Measurements from ENCODE around the gene LAMA4. TPM values are rescaled to one million over a fixed set of nuclear protein-coding genes. Genes with fewer than 3 reads are reported as not detected.
"Not testable (repeated sequence)": the region's sequence is repeated elsewhere in the genome, so short reads cannot be mapped to it uniquely, and the experiment has no call there.

The LAMA4 gene
- total RNA-seq, 1 donor from 2014 or later: 0.56 TPM

DNA sequence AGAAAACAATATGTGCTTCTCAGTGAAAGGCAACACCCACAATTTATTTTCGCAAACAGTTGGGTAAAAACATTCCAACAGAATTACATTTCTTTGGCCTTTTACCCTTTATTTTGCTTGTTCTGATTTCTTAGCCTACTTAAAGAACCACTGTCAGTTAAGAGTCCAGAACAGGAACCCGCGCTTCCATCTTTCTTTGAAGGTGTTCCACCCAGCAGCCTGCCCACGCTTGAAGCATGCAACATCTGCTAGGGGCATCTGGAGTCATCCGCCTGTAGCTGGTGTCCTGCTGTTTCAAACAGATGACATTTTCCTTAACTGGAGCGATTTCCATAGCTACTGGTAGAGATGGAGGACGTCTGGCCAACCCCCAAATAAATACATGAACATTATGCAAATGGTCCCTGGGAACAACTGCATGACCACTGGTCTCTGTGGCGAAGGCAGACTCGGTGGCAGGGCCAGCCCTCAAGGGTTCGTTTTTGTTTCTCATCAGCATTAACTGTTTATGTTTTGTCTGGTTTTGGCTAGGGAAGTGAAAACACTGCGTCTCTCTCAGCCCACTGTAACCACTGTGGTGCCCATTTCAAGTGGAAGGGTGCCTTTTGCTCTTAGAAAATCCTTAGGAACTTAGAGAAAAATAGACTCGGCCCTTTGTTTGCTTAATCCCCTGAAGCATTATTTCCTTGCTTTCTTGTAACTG lies 51.6 kb downstream of the LAMA4 start:
- H3K27me3 Mint-ChIP-seq (ENCODE audit: insufficient read depth, low read depth): peaks cover 10% of the 10 kb centered on the region
- Histone ChIP-seq H3K27me3 (no peaks in the 10 kb centered on the region), H3K4me3 (no peak overlapping the region), H3K27ac (no peak overlapping the region), H2AFZ (replicated peaks) (no peak overlapping the region), H3F3A (ENCODE audit: low read depth) (no peaks in the 10 kb centered on the region), H3K9me3 (ENCODE audit: low read depth) (no peaks in the 10 kb centered on the region), H3K9ac (no peak overlapping the region), H4K20me1 (ENCODE audit: low read depth) (no peaks in the 10 kb centered on the region), H3K4me2 (peak overlapping the region; percentile 50), H3K36me3 (no peaks in the 10 kb centered on the region), H3K79me2 (ENCODE audit: low read depth) (no peaks in the 10 kb centered on the region), H3K4me1 (peaks cover 20% of the 10 kb centered on the region)
- no peak overlapping the region for H3K4me3 Mint-ChIP-seq
- H3K36me3 Mint-ChIP-seq: peaks cover 3% of the 10 kb centered on the region
- peak overlapping the region; percentile 48 for H3K27ac Mint-ChIP-seq
- peaks cover 10% of the 10 kb centered on the region for H3K9me3 Mint-ChIP-seq
- peaks cover 48% of the 10 kb centered on the region for H3K4me1 Mint-ChIP-seq
- TF ChIP-seq EZH2 (IDR thresholded peaks at IDR 0.05) (no peak), EZH2phosphoT487 (IDR thresholded peaks at IDR 0.05) (no peak)
- TF ChIP-seq, protein P1, sequence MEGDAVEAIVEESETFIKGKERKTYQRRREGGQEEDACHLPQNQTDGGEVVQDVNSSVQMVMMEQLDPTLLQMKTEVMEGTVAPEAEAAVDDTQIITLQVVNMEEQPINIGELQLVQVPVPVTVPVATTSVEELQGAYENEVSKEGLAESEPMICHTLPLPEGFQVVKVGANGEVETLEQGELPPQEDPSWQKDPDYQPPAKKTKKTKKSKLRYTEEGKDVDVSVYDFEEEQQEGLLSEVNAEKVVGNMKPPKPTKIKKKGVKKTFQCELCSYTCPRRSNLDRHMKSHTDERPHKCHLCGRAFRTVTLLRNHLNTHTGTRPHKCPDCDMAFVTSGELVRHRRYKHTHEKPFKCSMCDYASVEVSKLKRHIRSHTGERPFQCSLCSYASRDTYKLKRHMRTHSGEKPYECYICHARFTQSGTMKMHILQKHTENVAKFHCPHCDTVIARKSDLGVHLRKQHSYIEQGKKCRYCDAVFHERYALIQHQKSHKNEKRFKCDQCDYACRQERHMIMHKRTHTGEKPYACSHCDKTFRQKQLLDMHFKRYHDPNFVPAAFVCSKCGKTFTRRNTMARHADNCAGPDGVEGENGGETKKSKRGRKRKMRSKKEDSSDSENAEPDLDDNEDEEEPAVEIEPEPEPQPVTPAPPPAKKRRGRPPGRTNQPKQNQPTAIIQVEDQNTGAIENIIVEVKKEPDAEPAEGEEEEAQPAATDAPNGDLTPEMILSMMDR (IDR thresholded peaks at IDR 0.05): no peak
- peak; percentile 55 for DNase-seq (ENCODE audit: low spot score)

DNA sequence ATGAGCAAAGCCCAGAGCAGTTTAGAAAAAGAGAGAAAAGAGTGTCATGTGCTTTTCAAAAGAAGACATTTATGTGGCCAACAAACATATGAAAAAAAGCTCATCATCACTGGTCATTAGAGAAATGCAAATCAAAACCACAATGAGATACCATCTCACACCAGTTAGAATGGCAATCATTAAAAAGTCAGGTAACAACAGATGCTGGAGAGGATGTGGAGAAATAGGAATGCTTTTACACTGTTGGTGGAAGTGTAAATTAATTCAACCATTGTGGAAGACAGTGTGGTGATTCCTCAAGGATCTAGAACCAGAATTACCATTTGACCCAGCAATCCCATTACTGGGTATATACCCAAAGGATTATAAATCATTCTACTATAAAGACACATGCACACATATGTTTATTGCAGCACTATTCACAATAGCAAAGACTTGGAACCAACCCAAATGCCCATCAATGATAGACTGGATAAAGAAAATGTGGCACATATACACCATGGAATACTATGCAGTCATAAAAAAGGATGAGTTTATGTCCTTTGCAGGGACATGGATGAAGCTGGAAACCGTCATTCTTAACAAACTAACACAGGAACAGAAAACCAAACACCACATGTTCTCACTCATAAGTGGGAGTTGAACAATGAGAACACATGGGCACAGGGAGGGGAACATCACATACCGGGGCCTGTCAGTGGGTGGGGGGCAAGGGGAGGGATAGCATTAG lies 54.0 kb downstream of the LAMA4 start:
- H3K27ac Mint-ChIP-seq; H3K4me3 Mint-ChIP-seq; H4K20me1 ChIP-seq (ENCODE audit: low read depth); H3K9me3 Mint-ChIP-seq; H3F3A ChIP-seq (ENCODE audit: low read depth); H2AFZ ChIP-seq (replicated peaks); DNase-seq (ENCODE audit: low spot score); H3K36me3 ChIP-seq; H3K9me3 ChIP-seq (ENCODE audit: low read depth); H3K27ac ChIP-seq; H3K79me2 ChIP-seq (ENCODE audit: low read depth); H3K4me3 ChIP-seq; H3K9ac ChIP-seq; H3K27me3 ChIP-seq; H3K36me3 Mint-ChIP-seq; H3K4me2 ChIP-seq: not testable (repeated sequence)
- peaks cover 15% of the 10 kb centered on the region for H3K4me1 ChIP-seq
- H3K27me3 Mint-ChIP-seq (ENCODE audit: insufficient read depth, low read depth): peaks cover 10% of the 10 kb centered on the region
- peaks cover 33% of the 10 kb centered on the region for H3K4me1 Mint-ChIP-seq

DNA sequence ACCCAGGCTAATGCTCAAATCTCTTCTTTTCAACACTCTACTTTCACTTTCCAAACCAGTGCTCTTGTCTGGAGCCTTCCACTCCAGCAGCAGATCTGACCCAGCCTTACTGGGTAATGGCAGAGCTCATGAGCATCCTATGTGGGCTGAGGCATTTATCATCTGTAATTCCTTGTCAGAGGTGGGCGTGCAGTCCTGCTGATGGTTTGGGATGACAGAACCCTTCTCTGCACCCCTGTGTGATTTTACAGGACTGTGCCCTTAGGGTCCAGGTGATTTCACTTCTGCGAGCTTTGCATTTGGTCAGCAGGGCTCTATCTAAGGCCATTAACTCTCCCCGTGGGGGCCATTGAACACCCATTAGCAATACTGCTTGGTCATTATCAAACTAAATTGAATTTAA lies 55.4 kb downstream of the LAMA4 start:
- H3K79me2 ChIP-seq (ENCODE audit: low read depth): no peaks in the 10 kb centered on the region
- H3K27ac ChIP-seq: no peak overlapping the region
- DNase-seq (ENCODE audit: low spot score): no peak
- no peaks in the 10 kb centered on the region for H3K9me3 ChIP-seq (ENCODE audit: low read depth)
- no peak overlapping the region for H3K9ac ChIP-seq
- H3K4me1 ChIP-seq: peaks cover 26% of the 10 kb centered on the region
- H2AFZ ChIP-seq (replicated peaks): no peak overlapping the region
- Mint-ChIP-seq H3K9me3 (peaks cover 7% of the 10 kb centered on the region), H3K4me1 (peaks cover 44% of the 10 kb centered on the region), H3K4me3 (no peak overlapping the region), H3K27ac (no peak overlapping the region), H3K27me3 (ENCODE audit: insufficient read depth, low read depth) (peaks cover 10% of the 10 kb centered on the region), H3K36me3 (peaks cover 3% of the 10 kb centered on the region)
- no peaks in the 10 kb centered on the region for H3K27me3 ChIP-seq
- H4K20me1 ChIP-seq (ENCODE audit: low read depth): no peaks in the 10 kb centered on the region
- H3K4me2 ChIP-seq: no peak overlapping the region
- H3K36me3 ChIP-seq: no peaks in the 10 kb centered on the region
- no peak overlapping the region for H3K4me3 ChIP-seq
- no peaks in the 10 kb centered on the region for H3F3A ChIP-seq (ENCODE audit: low read depth)
- TF ChIP-seq EZH2phosphoT487 (IDR thresholded peaks at IDR 0.05) (no peak), EZH2 (IDR thresholded peaks at IDR 0.05) (no peak)
- TF ChIP-seq, protein P1 (IDR thresholded peaks at IDR 0.05): no peak

DNA sequence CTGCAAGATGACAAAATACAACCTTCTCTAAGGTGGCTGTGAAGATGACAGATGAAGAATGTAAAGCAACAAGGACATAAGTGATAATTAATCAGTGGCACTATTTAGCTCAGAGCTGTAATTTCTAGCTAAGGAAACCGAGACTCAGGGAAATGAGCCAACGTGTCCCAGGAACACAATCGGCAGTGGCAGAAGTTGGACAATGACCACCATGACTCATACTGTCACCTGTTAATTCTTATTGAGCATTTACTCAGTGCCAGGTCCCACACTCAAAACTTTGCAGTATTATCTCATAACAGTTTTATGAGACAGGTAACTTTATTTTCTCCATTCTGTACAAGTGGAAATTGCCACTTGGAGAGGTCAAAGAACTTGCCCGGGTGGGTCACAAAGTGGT lies 55.8 kb downstream of the LAMA4 start:
- peaks cover 7% of the 10 kb centered on the region for H3K9me3 Mint-ChIP-seq
- peaks cover 24% of the 10 kb centered on the region for H3K4me1 ChIP-seq

More for the DNA sequence above, 55.8 kb downstream of the LAMA4 start:
- Histone ChIP-seq H3K79me2 (ENCODE audit: low read depth) (no peaks in the 10 kb centered on the region), H3K9me3 (ENCODE audit: low read depth) (no peaks in the 10 kb centered on the region), H3K27ac (no peak overlapping the region), H4K20me1 (ENCODE audit: low read depth) (no peaks in the 10 kb centered on the region), H2AFZ (replicated peaks) (no peak overlapping the region), H3F3A (ENCODE audit: low read depth) (no peaks in the 10 kb centered on the region), H3K9ac (no peak overlapping the region), H3K27me3 (no peaks in the 10 kb centered on the region), H3K4me2 (no peak overlapping the region), H3K4me3 (no peak overlapping the region), H3K36me3 (no peaks in the 10 kb centered on the region)
- Mint-ChIP-seq H3K36me3 (peaks cover 3% of the 10 kb centered on the region), H3K27ac (no peak overlapping the region), H3K4me3 (no peak overlapping the region), H3K27me3 (ENCODE audit: insufficient read depth, low read depth) (peaks cover 10% of the 10 kb centered on the region), H3K4me1 (peaks cover 45% of the 10 kb centered on the region)
- TF ChIP-seq EZH2phosphoT487 (IDR thresholded peaks at IDR 0.05): no peak
- TF ChIP-seq, protein P1 (IDR thresholded peaks at IDR 0.05): no peak
- TF ChIP-seq EZH2 (IDR thresholded peaks at IDR 0.05): no peak
- DNase-seq (ENCODE audit: low spot score): no peak

All from neural progenitor cell (in vitro differentiated cells).